ENCODE data around the gene NLRC5. TPM values are rescaled to one million over a fixed set of nuclear protein-coding genes. Genes with fewer than 3 reads are reported as not detected.

Gene NLRC5
- total RNA-seq, 4 donors from 2014 or later: 14.9 to 77.0 (median 23.9) TPM

- intact Hi-C loops (cut with DNase I; ENCODE audit: low total_unique reads): no loop called here
- no peaks in the 10 kb centered on the region for H3K36me3 ChIP-seq
- H3K4me3 ChIP-seq: no peak overlapping the region
- no peak overlapping the region for H3K27ac ChIP-seq
- H3K27me3 ChIP-seq: no peaks in the 10 kb centered on the region
- H3K9me3 ChIP-seq: no peaks in the 10 kb centered on the region
- no peak for DNase-seq
- no peak for TF ChIP-seq CTCF (IDR thresholded peaks at IDR 0.05)
- TF ChIP-seq POLR2A (IDR thresholded peaks at IDR 0.05): no peak
- H3K4me1 ChIP-seq: no peaks in the 10 kb centered on the region
Observed at GRCh38 chr16:57100445-57100844, 111.1 kb downstream of the NLRC5 start.

GRCh38 chr16:57102888-57103851 lies 113.8 kb downstream of the NLRC5 start:
- Histone ChIP-seq H3K27me3 (no peaks in the 10 kb centered on the region), H3K9me3 (no peaks in the 10 kb centered on the region), H3K4me1 (no peaks in the 10 kb centered on the region), H3K4me3 (no peak overlapping the region), H3K27ac (no peak overlapping the region), H3K36me3 (no peaks in the 10 kb centered on the region)
- DNase-seq: no peak
- TF ChIP-seq CTCF (IDR thresholded peaks at IDR 0.05) (no peak), POLR2A (IDR thresholded peaks at IDR 0.05) (no peak)
- intact Hi-C loops (cut with DNase I; ENCODE audit: low total_unique reads): no loop called here

GRCh38 chr16:57104706-57105105 lies 115.3 kb downstream of the NLRC5 start:
- intact Hi-C loops (cut with DNase I; ENCODE audit: low total_unique reads): no loop called here
- no peaks in the 10 kb centered on the region for H3K27me3 ChIP-seq
- no peaks in the 10 kb centered on the region for H3K36me3 ChIP-seq
- TF ChIP-seq POLR2A (IDR thresholded peaks at IDR 0.05): no peak
- no peak for TF ChIP-seq CTCF (IDR thresholded peaks at IDR 0.05)
- H3K4me3 ChIP-seq: no peak overlapping the region
- DNase-seq: no peak
- H3K9me3 ChIP-seq: no peaks in the 10 kb centered on the region
- H3K27ac ChIP-seq: no peak overlapping the region
- no peaks in the 10 kb centered on the region for H3K4me1 ChIP-seq

- DNase-seq: no peak
- no peaks in the 10 kb centered on the region for H3K4me1 ChIP-seq
- no peak for TF ChIP-seq CTCF (IDR thresholded peaks at IDR 0.05)
- no peak for TF ChIP-seq POLR2A (IDR thresholded peaks at IDR 0.05)
- intact Hi-C loops (cut with DNase I; ENCODE audit: low total_unique reads): no loop called here
- no peak overlapping the region for H3K27ac ChIP-seq
- H3K9me3 ChIP-seq: no peaks in the 10 kb centered on the region
- no peaks in the 10 kb centered on the region for H3K36me3 ChIP-seq
- H3K27me3 ChIP-seq: no peaks in the 10 kb centered on the region
- no peak overlapping the region for H3K4me3 ChIP-seq
Observed at GRCh38 chr16:57105184-57105583, 115.8 kb downstream of the NLRC5 start.

GRCh38 chr16:57106767-57107166 lies 117.4 kb downstream of the NLRC5 start:
- no peaks in the 10 kb centered on the region for H3K4me1 ChIP-seq
- no peak overlapping the region for H3K4me3 ChIP-seq
- intact Hi-C loops (cut with DNase I; ENCODE audit: low total_unique reads): no loop called here
- H3K27me3 ChIP-seq: no peaks in the 10 kb centered on the region
- no peak overlapping the region for H3K27ac ChIP-seq
- H3K36me3 ChIP-seq: no peaks in the 10 kb centered on the region
- no peaks in the 10 kb centered on the region for H3K9me3 ChIP-seq
- no peak for TF ChIP-seq POLR2A (IDR thresholded peaks at IDR 0.05)
- TF ChIP-seq CTCF (IDR thresholded peaks at IDR 0.05): no peak
- DNase-seq: peak in 1 of 2 donors; percentile 48
